H9 (cell line): Measurements from ENCODE around the gene AGBL4. TPM values are rescaled to one million over a fixed set of nuclear protein-coding genes. Genes with fewer than 3 reads are reported as not detected.

Source experiments
- DNase-seq: peaks from one replicate; pipeline ENCODE4 v3.0.0-alpha.2; 2017
- H2AFZ ChIP-seq: one replicate; pipeline ENCODE4 v1.6.1; 2013; ENCODE audit warnings: mild to moderate bottlenecking, low read length, control low read depth, moderate library complexity
- H2AK5ac ChIP-seq: 2 replicates; pipeline ENCODE4 v1.6.1; 2013; ENCODE audit warnings: low read length, control low read depth, mixed read lengths; ENCODE audit not compliant: insufficient read length
- H2BK120ac ChIP-seq: one replicate; pipeline ENCODE4 v1.6.1; 2013; ENCODE audit warnings: low read depth, mild to moderate bottlenecking, low read length, control low read depth, inconsistent platforms; ENCODE audit not compliant: poor library complexity, severe bottlenecking
- H2BK12ac ChIP-seq: 2 replicates; pipeline ENCODE4 v1.6.1; 2013; ENCODE audit warnings: low read length, control low read depth, mixed read lengths, low read depth; ENCODE audit not compliant: insufficient read length
- H2BK15ac ChIP-seq: 2 replicates; pipeline ENCODE4 v1.6.1; 2013; ENCODE audit warnings: low read depth, low read length, control low read depth
- H2BK20ac ChIP-seq: one replicate; pipeline ENCODE4 v1.6.1; 2013; ENCODE audit warnings: low read depth, mild to moderate bottlenecking, low read length, control low read depth, inconsistent platforms; ENCODE audit not compliant: poor library complexity, severe bottlenecking
- H2BK5ac ChIP-seq: 2 replicates; pipeline ENCODE4 v1.6.1; 2013; ENCODE audit warnings: low read length, control low read depth, mixed read lengths; ENCODE audit not compliant: insufficient read length
- H3K14ac ChIP-seq: 2 replicates; pipeline ENCODE4 v1.6.1; 2013; ENCODE audit warnings: low read length, control low read depth; ENCODE audit not compliant: insufficient read depth
- H3K18ac ChIP-seq: 2 replicates; pipeline ENCODE4 v1.6.1; 2013; ENCODE audit warnings: low read depth, mild to moderate bottlenecking, mixed read lengths, low read length, control low read depth; ENCODE audit not compliant: insufficient read length
- H3K23ac ChIP-seq: 2 replicates; pipeline ENCODE4 v1.6.1; 2013; ENCODE audit warnings: low read length, control low read depth, mixed read lengths, low read depth; ENCODE audit not compliant: insufficient read length
- H3K23me2 ChIP-seq: 2 replicates; pipeline ENCODE4 v1.6.1; 2013; ENCODE audit warnings: low read depth, mild to moderate bottlenecking, mixed read lengths, low read length, control low read depth; ENCODE audit not compliant: insufficient read length, poor library complexity, severe bottlenecking
- H3K27ac ChIP-seq: 2 replicates; pipeline ENCODE4 v1.5.1; 2013; ENCODE audit warnings: low read length, control low read depth, mixed read lengths, low read depth; ENCODE audit not compliant: insufficient read length
- H3K27me3 ChIP-seq: 2 replicates; pipeline ENCODE4 v1.6.1; 2013; ENCODE audit warnings: low read length, control low read depth, inconsistent platforms; ENCODE audit not compliant: insufficient read depth
- H3K4ac ChIP-seq: 2 replicates; pipeline ENCODE4 v1.6.1; 2013; ENCODE audit warnings: low read depth, mild to moderate bottlenecking, control low read depth, inconsistent platforms, low read length, moderate library complexity
- H3K4me1 ChIP-seq: 2 replicates; pipeline ENCODE4 v1.6.1; 2013; ENCODE audit warnings: low read length, control low read depth, inconsistent platforms; ENCODE audit not compliant: insufficient read depth
- H3K4me2 ChIP-seq: 2 replicates; pipeline ENCODE4 v1.6.1; 2013; ENCODE audit warnings: low read length, control low read depth, mixed read lengths; ENCODE audit not compliant: insufficient read length, insufficient read depth
- H3K56ac ChIP-seq: 2 replicates; pipeline ENCODE4 v1.6.1; 2013; ENCODE audit warnings: low read depth, mild to moderate bottlenecking, mixed read lengths, low read length, control low read depth; ENCODE audit not compliant: insufficient read length
- H3K79me1 ChIP-seq: 2 replicates; pipeline ENCODE4 v1.6.1; 2013; ENCODE audit warnings: low read depth, mild to moderate bottlenecking, moderate library complexity, low read length, control low read depth, inconsistent platforms; ENCODE audit not compliant: insufficient read depth, poor library complexity, severe bottlenecking
- H3K79me2 ChIP-seq: 2 replicates; pipeline ENCODE4 v1.6.1; 2013; ENCODE audit warnings: low read length, control low read depth, inconsistent platforms; ENCODE audit not compliant: insufficient read depth
- H3K9ac ChIP-seq: 2 replicates; pipeline ENCODE4 v1.6.1; 2013; ENCODE audit warnings: low read length, control low read depth, mixed read lengths; ENCODE audit not compliant: insufficient read length; ENCODE audit errors: extremely low read depth
- H3K9me3 ChIP-seq: one replicate; pipeline ENCODE4 v1.6.1; 2013; ENCODE audit warnings: low read depth, low read length, inconsistent platforms; ENCODE audit not compliant: control insufficient read depth
- H3T11ph ChIP-seq: one replicate; pipeline ENCODE4 v1.6.1; 2013; ENCODE audit warnings: mild to moderate bottlenecking, low read length, control low read depth, inconsistent platforms
- H4K20me1 ChIP-seq: one replicate; pipeline ENCODE4 v1.6.1; 2013; ENCODE audit not compliant: control insufficient read depth, insufficient read length, insufficient read depth
- H4K5ac ChIP-seq: 2 replicates; pipeline ENCODE4 v1.6.1; 2013; ENCODE audit warnings: low read depth, mild to moderate bottlenecking, mixed read lengths, low read length, control low read depth; ENCODE audit not compliant: insufficient read length
- H4K8ac ChIP-seq: replicated peaks from 2 replicates; pipeline ENCODE4 v1.6.1; 2013; ENCODE audit warnings: low read length, control low read depth, mixed read lengths, low read depth; ENCODE audit not compliant: insufficient read length
- H4K91ac ChIP-seq: 2 replicates; pipeline ENCODE4 v1.6.1; 2013; ENCODE audit warnings: low read depth, mild to moderate bottlenecking, moderate library complexity, mixed read lengths, low read length, control low read depth; ENCODE audit not compliant: insufficient read length
- H3K27ac Mint-ChIP-seq, 3 experiments: 2 replicates in 2 of 3; 3 replicates in 1 of 3; pipeline ENCODE4 v1.8.0; 2020 to 2021; ENCODE audit warnings: mixed read lengths in 3 of 3, mild to moderate bottlenecking in 1 of 3, moderate library complexity in 1 of 3
- H3K27me3 Mint-ChIP-seq: 2 replicates; pipeline ENCODE4 v1.8.0; 2021; ENCODE audit warnings: low read depth, mild to moderate bottlenecking, moderate library complexity, mixed read lengths
- H3K36me3 Mint-ChIP-seq, 3 experiments: 2 replicates in 2 of 3; 3 replicates in 1 of 3; pipeline ENCODE4 v1.8.0; 2020 to 2021; ENCODE audit warnings: low read depth in 3 of 3, mixed read lengths in 3 of 3; ENCODE audit not compliant: insufficient read depth in 1 of 3
- H3K4me1 Mint-ChIP-seq, 2 experiments: 2 replicates each; pipeline ENCODE4 v1.8.0; 2020; ENCODE audit warnings: mixed read lengths in 2 of 2
- H3K4me3 Mint-ChIP-seq, 2 experiments: 2 replicates in 1 of 2; 3 replicates in 1 of 2; pipeline ENCODE4 v1.8.0; 2020 to 2021; ENCODE audit warnings: mild to moderate bottlenecking in 2 of 2, mixed read lengths in 2 of 2, moderate library complexity in 1 of 2
- H3K9me3 Mint-ChIP-seq, 2 experiments: 2 replicates in 1 of 2; 3 replicates in 1 of 2; pipeline ENCODE4 v1.8.0; 2020; ENCODE audit warnings: mild to moderate bottlenecking in 2 of 2, mixed read lengths in 2 of 2, moderate library complexity in 1 of 2
- CTCF ChIP-seq: fragments of 200-600 bp; sonication (generic); conservative IDR thresholded peaks from 3 replicates; pipeline ENCODE4 v1.8.0; 2021; ENCODE audit warnings: antibody characterized with exemption, mild to moderate bottlenecking
- total RNA-seq: library from RNA; stranded (reverse); gene quantifications from 2 replicates; pipeline ENCODE4 v1.2.1, GENCODE V29; 2021

Gene AGBL4
- total RNA-seq, 1 experiment from 2014 or later = not detected

- no peak overlapping the region for H2BK120ac ChIP-seq
- H3K14ac ChIP-seq = no peak overlapping the region
- no peak overlapping the region for H3K4ac ChIP-seq
- H3K9me3 ChIP-seq = no peaks in the 10 kb centered on the region
- no peak overlapping the region for H4K5ac ChIP-seq
- H4K91ac ChIP-seq = no peak overlapping the region
- TF ChIP-seq CTCF = no peak
- no peak overlapping the region for H3K56ac ChIP-seq
- no peaks in the 10 kb centered on the region for H4K20me1 ChIP-seq
- H2BK15ac ChIP-seq = no peak overlapping the region
- H3T11ph ChIP-seq = no peak overlapping the region
- Mint-ChIP-seq H3K27me3 (peaks cover 1% of the 10 kb centered on the region; the same call in 1 of the 2 replicates), H3K4me3 (no peak overlapping the region), H3K27ac (no peak overlapping the region), H3K36me3 (no peaks in the 10 kb centered on the region), H3K9me3 (no peaks in the 10 kb centered on the region), H3K4me1 (peaks cover 4% of the 10 kb centered on the region in 2 experiments)
- H3K23me2 ChIP-seq = no peaks in the 10 kb centered on the region
- no peak overlapping the region for H2BK12ac ChIP-seq
- H3K79me1 ChIP-seq = no peaks in the 10 kb centered on the region
- H2AK5ac ChIP-seq = no peak overlapping the region
- no peak overlapping the region for H3K4me2 ChIP-seq
- H4K8ac ChIP-seq = no peak overlapping the region
- H3K4me1 ChIP-seq = no peaks in the 10 kb centered on the region
- DNase-seq = no peak
- H2BK20ac ChIP-seq = no peak overlapping the region
- no peak overlapping the region for H3K18ac ChIP-seq
- no peaks in the 10 kb centered on the region for H3K79me2 ChIP-seq
- H3K23ac ChIP-seq = no peak overlapping the region
- no peak overlapping the region for H2AFZ ChIP-seq
- H3K27me3 ChIP-seq = no peaks in the 10 kb centered on the region
- H3K9ac ChIP-seq = no peak overlapping the region
- H3K27ac ChIP-seq = no peak overlapping the region
- no peak overlapping the region for H2BK5ac ChIP-seq
Observed at GRCh38 chr1:48853006-48853405, 1170.7 kb downstream of the AGBL4 start.
